HUDEP-2 (cell line): ENCODE data around the gene CNOT2.

Experiments used
- DNase-seq, 76 experiments: peaks; one replicate each; lab custom pipeline; 2025; ENCODE audit not compliant: unreplicated experiment in 76 of 76; lab: John Stamatoyannopoulos, UW

Gene CNOT2

GRCh38 chr12:70402597-70402996, 159.4 kb downstream of the CNOT2 start:
- DNase-seq, result peak in 1 of 76 experiments; percentile 11

- DNase-seq, result no peak
Measured at GRCh38 chr12:70403826-70404225, 160.6 kb downstream of the CNOT2 start.
